ENCODE results near the gene CLASP2.
"Not testable (repeated sequence)": the region's sequence is repeated elsewhere in the genome, so short reads cannot be mapped to it uniquely, and the experiment has no call there.

The CLASP2 gene

DNA sequence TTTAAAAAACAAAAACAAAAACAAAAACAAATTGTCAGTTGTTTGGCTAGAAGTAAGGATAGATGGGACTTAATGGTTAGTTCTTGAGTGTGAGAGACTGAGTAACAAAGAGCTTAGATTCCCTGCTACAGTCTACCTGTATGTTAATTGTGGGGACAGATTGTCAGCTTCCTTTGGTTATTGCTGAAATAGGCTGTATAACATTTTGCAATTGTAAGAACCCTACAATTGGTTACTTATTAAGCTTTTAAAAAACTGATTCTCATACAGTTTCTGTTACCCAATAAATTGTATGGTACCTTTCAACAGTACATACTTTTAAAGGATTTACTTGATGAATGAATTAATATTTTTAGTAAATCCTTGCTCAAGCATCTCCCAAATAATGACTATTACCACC lies 35.3 kb downstream of the CLASP2 start:
- DNase-seq: no peak

DNA sequence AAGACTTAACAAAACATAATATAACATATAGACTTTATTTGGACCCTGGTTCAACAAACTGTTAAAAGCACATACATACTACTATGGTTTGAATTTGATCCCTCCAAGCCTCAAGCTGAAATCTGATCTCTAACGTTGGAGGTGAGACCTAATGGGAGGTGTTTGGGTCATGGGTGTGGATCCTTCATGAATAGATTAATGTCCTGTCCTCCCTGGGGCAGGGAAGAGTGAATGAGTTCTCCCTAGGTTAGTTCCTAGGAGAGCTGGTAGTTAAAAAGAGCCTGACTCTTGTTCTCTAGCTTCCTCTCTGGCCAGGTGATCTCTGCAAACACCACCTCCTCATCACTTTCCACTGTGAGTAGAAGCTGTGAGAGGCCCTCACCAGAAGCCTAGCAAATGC lies 36.4 kb downstream of the CLASP2 start:
- DNase-seq: no peak

GRCh38 chr3:33678073-33678472 lies 40.0 kb downstream of the CLASP2 start:
- DNase-seq: no peak

GRCh38 chr3:33673436-33673835 lies 44.6 kb downstream of the CLASP2 start:
- not testable (repeated sequence) for DNase-seq

DNA sequence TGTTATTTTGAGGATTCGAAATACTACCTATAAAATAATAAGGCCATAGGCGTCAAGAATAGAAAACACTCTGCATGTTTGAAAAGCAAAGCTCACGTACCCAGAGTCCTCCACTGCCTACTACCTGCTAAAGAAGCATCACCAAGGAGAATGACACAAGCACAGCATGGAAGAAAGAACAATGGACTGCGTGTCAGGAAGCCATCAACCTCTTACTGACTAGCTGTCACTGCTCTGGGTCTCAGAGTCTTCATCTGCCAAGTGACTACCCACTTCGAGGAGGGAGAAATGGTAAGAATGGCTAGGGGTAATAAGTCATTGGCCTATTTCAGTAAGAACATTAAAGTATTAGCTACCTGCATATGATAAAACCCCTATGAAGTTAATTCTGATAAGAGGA lies 49.4 kb downstream of the CLASP2 start:
- DNase-seq: no peak

DNA sequence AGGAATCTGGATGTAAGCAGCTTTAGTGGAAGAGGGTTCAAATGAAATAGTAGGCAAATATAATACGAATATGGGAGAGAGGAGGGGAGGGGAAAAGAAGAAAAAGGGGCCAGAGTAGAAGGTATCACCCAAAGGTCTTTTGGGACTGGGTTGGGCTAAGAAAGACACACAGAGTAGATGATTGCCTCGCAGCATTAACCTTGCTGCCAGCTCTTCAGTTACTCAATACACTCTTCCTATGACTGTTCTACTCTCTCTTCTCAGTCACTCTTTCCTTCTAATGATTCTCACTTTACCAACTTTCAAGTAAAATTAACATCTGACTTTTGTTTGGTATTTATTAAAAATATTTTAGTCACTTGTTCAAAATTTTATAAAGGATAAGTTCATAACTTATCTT lies 52.8 kb downstream of the CLASP2 start:
- DNase-seq: peak; percentile 36

- DNase-seq: peak; percentile 93
Measured at GRCh38 chr3:33664195-33664594, 53.9 kb downstream of the CLASP2 start.

DNA sequence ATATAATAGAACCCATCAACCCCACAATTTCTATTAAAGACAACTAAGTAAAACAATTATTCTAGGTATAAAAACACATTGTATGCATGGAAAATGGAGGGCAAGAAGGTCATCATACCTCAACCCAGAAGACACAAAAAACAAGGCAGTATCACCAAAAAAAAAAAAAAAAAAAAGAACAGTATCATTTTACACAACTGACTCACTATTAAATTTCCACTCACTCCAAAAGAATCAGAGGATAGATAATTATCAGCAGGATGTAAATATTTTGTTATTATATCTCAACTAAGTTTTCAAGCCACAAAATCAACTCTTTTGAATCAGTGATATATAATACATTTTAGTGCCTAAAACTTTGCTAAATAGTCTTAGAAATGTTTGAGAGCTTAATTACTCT lies 55.0 kb downstream of the CLASP2 start:
- DNase-seq: no peak

- no peak for DNase-seq
Measured at GRCh38 chr3:33659856-33660434, 58.1 kb downstream of the CLASP2 start.

GRCh38 chr3:33658991-33659848 lies 58.8 kb downstream of the CLASP2 start:
- DNase-seq: peak; percentile 73

- no peak for DNase-seq
Measured at GRCh38 chr3:33658621-33658990, 59.4 kb downstream of the CLASP2 start.

DNA sequence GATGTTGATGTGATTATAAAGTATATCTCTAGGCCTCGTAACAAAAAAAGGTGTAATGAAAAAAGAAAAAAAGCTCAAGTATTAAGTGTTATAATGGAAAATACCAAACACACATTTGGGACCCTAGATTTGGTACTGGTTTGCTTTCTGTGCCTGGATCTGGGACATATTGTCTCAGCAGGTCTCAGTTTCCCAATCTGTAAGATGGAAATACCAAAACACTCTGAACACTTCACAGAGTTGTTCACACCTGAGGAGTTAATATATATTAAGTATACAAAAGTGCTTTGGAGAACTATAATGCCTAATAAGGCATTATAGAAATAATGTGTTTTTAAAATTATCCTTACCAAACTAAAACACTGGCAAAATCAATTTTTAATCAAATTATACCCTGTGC lies 60.0 kb downstream of the CLASP2 start:
- no peak for DNase-seq

DNA sequence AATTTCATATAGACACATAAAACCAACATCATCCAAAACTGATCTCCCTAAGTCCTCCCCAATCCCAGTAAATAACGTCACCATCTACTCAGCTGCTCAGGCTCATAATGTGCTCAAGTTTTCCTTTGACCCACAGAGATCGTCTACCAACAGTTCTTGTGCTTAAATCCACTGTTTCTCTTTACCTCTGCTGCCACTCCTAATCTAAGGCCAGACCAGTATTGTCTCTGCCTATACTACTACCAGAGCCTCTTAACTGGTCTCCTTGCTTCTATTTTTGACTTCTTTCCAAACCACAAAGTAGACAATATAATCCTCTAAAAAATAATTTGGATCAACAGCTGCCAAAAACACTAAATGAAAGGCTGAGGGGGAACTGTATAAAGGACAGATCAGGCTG lies 65.3 kb downstream of the CLASP2 start:
- no peak for DNase-seq

- not testable (repeated sequence) for DNase-seq
Measured at GRCh38 chr3:33651101-33651500, 67.0 kb downstream of the CLASP2 start.

DNA sequence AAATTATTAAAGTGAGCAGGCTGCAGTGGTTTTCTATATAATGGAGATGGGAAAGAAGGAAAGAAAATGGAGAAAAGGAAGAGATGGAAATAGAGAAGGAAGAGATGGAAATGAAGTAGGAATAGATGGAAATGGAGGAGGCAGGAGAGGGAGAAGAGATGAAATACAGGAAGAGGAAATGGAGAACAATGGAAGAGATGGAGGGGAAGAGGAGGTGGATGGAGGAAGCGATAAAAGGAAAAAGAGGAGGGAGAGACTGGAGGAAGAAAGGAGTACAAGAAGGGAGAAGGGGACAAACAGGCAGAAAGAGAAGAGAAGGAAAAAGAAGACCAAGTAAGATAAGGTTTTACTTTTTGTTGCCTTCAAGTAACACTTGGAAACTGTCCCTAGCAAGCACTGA lies 67.6 kb downstream of the CLASP2 start:
- no peak for DNase-seq

DNA sequence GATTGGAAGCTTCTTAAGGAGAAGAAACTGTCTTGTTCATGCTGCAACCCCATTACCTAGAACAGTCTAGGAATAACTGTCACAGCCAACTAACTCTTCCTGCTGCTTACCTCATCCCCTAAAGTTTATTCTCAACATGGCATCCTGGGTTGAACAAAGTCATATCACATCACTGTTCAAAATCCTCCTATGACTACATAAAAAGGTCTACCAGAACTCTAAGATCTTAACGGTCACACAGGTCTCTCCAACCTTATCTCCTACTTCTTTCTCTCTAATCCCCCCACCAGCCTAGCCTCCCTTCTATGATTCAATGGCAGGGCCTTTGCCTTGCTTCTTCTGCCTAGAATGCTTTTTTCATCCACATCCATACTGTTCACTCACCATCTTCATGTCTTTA lies 69.3 kb downstream of the CLASP2 start:
- no peak for DNase-seq

GRCh38 chr3:33646406-33646805 lies 71.6 kb downstream of the CLASP2 start:
- no peak for DNase-seq

GRCh38 chr3:33645060-33645647 lies 72.9 kb downstream of the CLASP2 start:
- DNase-seq: no peak

DNA sequence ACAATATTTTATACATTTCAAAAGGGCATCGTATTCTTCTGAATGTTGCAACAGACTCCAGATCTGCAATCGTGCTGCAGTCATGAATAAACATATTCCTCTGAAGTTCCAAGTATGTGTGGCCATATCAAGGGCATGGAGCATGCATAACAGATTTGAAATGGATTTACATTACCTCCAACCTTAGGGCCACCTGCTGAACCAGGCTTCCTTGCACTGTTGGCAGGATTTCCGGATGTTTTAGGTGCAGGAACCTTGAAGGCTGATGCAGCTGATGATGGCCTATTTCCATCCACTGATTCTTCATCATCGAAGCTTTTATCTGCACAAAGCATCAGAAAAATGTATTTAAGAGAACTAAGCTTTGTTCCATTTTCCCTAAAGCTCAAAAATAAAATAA lies 73.5 kb downstream of the CLASP2 start:
- no peak for DNase-seq

DNA sequence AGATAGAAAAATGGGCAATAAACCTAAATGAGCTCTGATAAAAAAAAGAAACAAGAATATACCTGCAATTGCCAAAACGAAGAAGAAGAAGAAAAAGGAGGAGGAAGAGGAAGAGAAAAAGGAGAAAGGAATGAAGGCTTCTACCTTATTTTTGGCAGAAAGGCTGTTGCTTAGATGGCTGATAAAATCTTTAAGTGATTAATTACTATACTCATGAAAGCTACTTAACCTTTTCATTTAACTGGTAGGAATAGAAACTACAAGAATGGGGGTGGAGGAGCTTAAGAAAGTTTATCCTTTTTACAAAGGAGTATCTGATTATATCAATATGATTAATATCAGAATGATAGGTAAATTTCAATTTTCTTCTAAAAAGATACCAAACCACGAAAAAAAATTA lies 75.2 kb downstream of the CLASP2 start:
- no peak for DNase-seq

DNA sequence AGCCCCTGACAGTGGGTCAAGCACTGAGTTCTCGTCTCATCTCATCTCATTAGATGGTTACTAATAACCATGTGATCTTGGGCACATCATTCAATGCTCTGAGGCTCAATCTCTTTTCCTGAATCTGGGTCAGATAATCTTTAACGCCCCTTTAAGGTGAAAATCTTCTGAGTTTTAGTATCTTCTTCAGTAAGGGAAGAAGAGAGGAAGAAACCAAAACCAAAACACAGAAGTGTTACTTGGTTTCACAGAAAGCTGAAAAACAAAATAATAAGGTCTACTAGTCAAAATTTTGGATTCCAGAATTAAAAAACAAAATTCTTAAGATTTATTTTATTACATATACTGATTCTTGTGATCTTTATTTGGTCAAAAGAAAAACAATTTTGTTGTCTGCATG lies 78.2 kb downstream of the CLASP2 start:
- no peak for DNase-seq

- DNase-seq: no peak
Measured at GRCh38 chr3:33637482-33637881, 80.6 kb downstream of the CLASP2 start.

DNA sequence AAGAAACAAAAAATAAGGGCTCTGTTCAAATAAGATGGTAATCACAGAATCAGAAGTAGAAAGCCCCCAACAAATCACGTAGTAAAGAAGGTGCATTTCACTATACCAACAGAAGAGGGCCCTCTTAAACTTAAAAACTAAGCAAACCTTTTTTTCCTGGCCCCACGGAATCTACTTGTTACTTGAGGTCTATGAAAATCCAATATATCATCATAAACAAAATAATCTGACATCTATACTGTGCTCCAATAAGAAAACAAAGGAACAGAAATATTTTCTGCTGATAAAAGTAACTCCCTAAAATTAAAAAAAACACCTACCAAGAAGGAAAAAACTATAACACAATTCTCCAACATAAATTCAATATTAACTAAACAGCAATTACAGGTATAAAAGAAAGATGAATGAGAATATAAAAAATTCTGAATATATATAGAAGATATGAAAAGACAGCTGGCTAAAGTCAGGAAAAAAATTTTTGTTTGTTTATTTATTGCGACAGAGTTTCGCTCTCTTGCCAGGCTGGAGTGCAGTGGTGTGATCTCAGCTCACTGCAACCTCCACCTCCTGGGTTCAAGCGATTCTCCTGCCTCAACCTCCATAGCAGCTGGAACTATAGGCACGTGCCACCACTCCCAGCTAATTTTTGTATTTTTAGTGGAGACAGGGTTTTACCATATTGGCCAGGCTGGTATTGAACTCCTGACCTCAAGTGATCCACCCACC lies 81.8 kb downstream of the CLASP2 start:
- DNase-seq: peak; percentile 57

DNA sequence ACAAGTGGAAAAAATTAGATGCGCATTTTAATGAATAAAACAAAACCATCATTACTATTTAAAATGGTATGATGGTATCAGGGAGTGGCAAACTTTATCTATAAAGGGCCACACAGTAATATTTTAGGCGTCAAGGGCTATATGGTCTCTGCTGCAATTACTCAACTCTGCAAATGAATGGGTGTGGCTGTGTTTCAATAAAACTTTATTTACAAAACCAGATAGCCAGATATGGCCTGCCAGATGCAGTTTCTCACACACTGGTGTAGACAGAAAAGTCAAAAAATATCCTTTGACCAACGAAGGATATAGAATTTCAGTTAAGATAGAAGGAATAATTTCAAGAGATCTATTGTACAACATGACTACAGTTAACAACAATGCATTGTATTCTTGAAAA lies 83.8 kb downstream of the CLASP2 start:
- DNase-seq: no peak
